Measurements from ENCODE around the gene ITGA1.

The ITGA1 gene

GRCh38 chr5:53008751-53009150 lies 221.0 kb downstream of the ITGA1 start:
- DNase-seq, result no peak

All from stimulated activated CD4-positive, alpha-beta T cell treated with anti-CD3 and anti-CD28 coated beads, Interleukin-12 subunit alpha, Interleukin-12 subunit beta, amount 100 ng/mL, for 4 hours (primary cell).